ENCODE data around the gene ITGAL.

The ITGAL gene

DNA sequence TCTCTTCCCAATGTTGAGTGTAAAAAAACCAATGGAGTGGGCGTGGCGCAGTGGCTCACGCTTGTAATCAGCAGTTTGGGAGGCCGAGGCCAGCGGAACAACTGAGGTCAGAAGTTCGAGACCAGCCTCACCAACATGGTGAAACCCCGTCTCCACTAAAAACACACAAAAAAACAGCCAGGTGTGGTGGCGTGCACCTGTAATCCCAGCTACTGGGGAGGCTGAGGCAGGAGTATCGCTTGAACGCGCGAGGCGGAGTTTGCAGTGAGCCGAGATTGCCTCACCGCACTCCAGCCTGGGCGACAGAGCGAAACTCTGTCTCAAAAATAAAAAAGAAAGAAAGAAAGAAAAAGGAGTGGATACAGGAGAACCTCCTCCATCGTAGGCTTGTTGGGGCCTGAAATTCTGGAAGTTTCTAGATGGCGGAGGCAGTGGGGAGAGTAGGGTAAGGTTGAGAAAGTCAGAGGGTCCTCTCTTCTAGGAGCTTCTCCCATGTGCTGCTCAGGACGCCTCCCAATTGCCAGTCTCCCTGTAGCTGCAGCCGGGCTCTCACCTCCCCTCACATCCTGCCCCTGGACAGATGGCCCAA is 86.3 kb downstream of the ITGAL start:
- H3K4me3 ChIP-seq (ENCODE audit: low read depth, low read length) = peak overlapping the region; percentile 85
- no peak for TF ChIP-seq CTCF (IDR thresholded peaks at IDR 0.05; ENCODE audit: low read depth, low read length, missing control alignments)
- no peak for DNase-seq (ENCODE audit: low read depth)

DNA sequence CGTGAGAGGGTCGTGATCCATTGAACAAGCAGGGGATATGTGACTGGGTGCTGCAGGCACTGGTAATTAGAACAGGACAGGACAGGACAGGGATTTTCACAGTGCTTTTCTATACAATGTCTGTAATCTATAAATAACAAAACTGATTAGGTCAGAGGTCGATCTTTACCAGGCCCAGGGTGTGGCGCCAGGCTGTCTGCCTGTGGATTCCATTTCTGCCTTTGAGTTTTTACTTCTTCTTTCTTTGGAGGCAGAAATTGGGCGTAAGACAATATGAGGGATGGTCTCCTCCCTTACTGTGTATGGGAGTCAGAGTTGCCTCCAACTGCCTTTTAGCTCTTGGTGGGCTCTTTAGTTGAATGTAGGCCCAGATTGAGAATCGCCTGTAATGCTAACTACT is 87.1 kb downstream of the ITGAL start:
- no peak for DNase-seq (ENCODE audit: low read depth)
- H3K4me3 ChIP-seq (ENCODE audit: low read depth, low read length) = no peak overlapping the region
- no peak for TF ChIP-seq CTCF (IDR thresholded peaks at IDR 0.05; ENCODE audit: low read depth, low read length, missing control alignments)

GRCh38 chr16:30561089-30561816 is 88.7 kb downstream of the ITGAL start:
- no peak for DNase-seq (ENCODE audit: low read depth)
- TF ChIP-seq CTCF (IDR thresholded peaks at IDR 0.05; ENCODE audit: low read depth, low read length, missing control alignments) = no peak

GRCh38 chr16:30562021-30562420 is 89.5 kb downstream of the ITGAL start:
- DNase-seq (ENCODE audit: low read depth) = no peak
- peak overlapping the region; percentile 63 for H3K4me3 ChIP-seq (ENCODE audit: low read depth, low read length)
- TF ChIP-seq CTCF (IDR thresholded peaks at IDR 0.05; ENCODE audit: low read depth, low read length, missing control alignments) = no peak

More at GRCh38 chr16:30561089-30561816, 88.7 kb downstream of the ITGAL start:
- peak overlapping the region; percentile 63 for H3K4me3 ChIP-seq (ENCODE audit: low read depth, low read length)

GRCh38 chr16:30565526-30565925 is 93.0 kb downstream of the ITGAL start:
- H3K4me3 ChIP-seq (ENCODE audit: low read depth, low read length) = no peak overlapping the region

DNA sequence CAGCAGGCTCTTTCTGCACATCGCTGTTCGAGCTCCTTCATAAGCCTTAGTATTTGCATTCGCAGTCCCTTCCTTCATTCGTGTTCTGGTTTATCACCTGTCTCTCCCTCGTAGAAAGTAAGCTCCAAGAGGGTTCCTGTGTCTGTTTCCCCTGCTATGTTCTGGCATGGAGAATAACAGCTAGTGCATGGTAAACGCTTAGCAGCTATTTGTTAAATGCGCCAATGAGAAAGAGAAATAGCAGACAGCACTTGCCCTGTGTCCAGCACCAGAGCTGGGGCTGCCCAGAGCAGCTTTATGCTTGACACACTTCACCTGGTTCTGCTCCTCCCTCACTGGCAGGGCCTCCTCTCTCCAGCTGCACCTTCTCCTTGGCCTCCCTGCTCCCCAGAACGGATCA is 93.4 kb downstream of the ITGAL start:
- DNase-seq (ENCODE audit: low read depth) = no peak
- no peak for TF ChIP-seq CTCF (IDR thresholded peaks at IDR 0.05; ENCODE audit: low read depth, low read length, missing control alignments)
- no peak overlapping the region for H3K4me3 ChIP-seq (ENCODE audit: low read depth, low read length)

More at GRCh38 chr16:30565526-30565925, 93.0 kb downstream of the ITGAL start:
- no peak for DNase-seq (ENCODE audit: low read depth)
- TF ChIP-seq CTCF (IDR thresholded peaks at IDR 0.05; ENCODE audit: low read depth, low read length, missing control alignments) = no peak

DNA sequence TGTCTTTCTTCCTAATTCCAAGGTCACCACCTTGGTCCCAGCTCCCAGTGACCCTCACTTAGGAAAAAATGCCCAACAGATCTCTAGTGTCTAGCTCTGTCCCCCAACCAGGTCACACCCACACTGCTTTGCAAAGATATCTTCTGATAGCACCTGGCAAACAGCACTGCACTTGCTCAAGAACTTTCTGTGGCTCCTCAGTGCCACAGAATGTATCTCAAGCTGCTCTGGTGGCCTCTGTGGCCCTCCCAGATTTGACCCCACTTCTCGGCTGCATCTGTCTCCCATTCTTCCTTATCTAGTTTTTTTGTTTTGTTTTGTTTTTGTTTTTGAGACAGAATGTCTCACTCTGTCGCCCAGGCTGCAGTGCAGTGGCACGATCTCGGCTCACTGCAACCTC is 94.0 kb downstream of the ITGAL start:
- no peak overlapping the region for H3K4me3 ChIP-seq (ENCODE audit: low read depth, low read length)
- TF ChIP-seq CTCF (IDR thresholded peaks at IDR 0.05; ENCODE audit: low read depth, low read length, missing control alignments) = no peak
- DNase-seq (ENCODE audit: low read depth) = no peak
